Uterus (tissue), 4 donors: ENCODE data around the gene ERO1A. TPM values are rescaled to one million over a fixed set of nuclear protein-coding genes. Genes with fewer than 3 reads are reported as not detected.

ENCODE experiments used
- DNase-seq, 2 donors: peaks; one replicate each; pipeline ENCODE4 v3.0.0-alpha.2; 2019 to 2020
- H3K27ac ChIP-seq, 2 donors: fragments of 200-600 bp; sonication (generic); 1 replicate in 1 of 2; 2 replicates in 1 of 2; pipeline ENCODE4 v1.5.1; 2016 to 2018
- H3K27me3 ChIP-seq, 2 donors: fragments of 200-600 bp; sonication (generic); one replicate each; pipeline ENCODE4 v1.5.1; 2018 to 2019; ENCODE audit warnings: control low read depth in 1 of 2
- H3K36me3 ChIP-seq, 2 donors: fragments of 200-600 bp; sonication (generic); one replicate each; pipeline ENCODE4 v1.5.1; 2019; ENCODE audit warnings: control low read depth in 1 of 2
- H3K4me1 ChIP-seq, 2 donors: fragments of 200-600 bp; sonication (generic); one replicate each; pipeline ENCODE4 v1.5.1; 2018 to 2019; ENCODE audit warnings: control low read depth in 1 of 2
- H3K4me3 ChIP-seq, 2 donors: fragments of 200-600 bp; sonication (generic); 1 replicate in 1 of 2; 2 replicates in 1 of 2; pipeline ENCODE4 v1.5.1; 2018 to 2019; ENCODE audit warnings: mild to moderate bottlenecking in 1 of 2
- H3K9me3 ChIP-seq, 2 donors: fragments of 200-600 bp; sonication (generic); one replicate each; pipeline ENCODE4 v1.5.1; 2019; ENCODE audit warnings: control low read depth in 1 of 2
- POLR2A ChIP-seq, 2 donors: fragments of 450-650 bp; IDR thresholded peaks; one replicate each; pipeline ENCODE4 v1.6.1; 2016; ENCODE audit warnings: antibody characterized with exemption in 2 of 2, mild to moderate bottlenecking in 1 of 2, moderate library complexity in 1 of 2
- intact Hi-C: fragments of 100-400 bp; cut with DNase I; formaldehyde crosslinking; loops from one replicate; pipeline ENCODE4 v1.15.1; 2023; ENCODE audit warnings: low total_unique reads
- total RNA-seq, 4 donors: library from RNA; depleted of rRNA in 3 of 4; stranded (reverse); fragments of >200 nt in 3 of 4; gene quantifications; one replicate each; pipeline versions ENCODE4 v1.1.0 to v1.2.4, GENCODE V29; 2014 to 2023
- TF ChIP-seq, protein P1 (sequence below), 4 experiments: fragments of 200-600 bp in 2 of 4; fragments of 450-650 bp in 2 of 4; sonication (generic) in 2 of 4; IDR thresholded peaks; one replicate each; pipeline ENCODE4 v1.5.1; 2016 to 2019; ENCODE audit warnings: antibody characterized with exemption in 4 of 4, mild to moderate bottlenecking in 2 of 4, moderate library complexity in 1 of 4
- donor health status: DM: yes; HTN: yes; CAD: no.

Gene ERO1A
- total RNA-seq, 4 donors from 2014 or later = 21.3 to 38.2 (median 30.4) TPM

DNA sequence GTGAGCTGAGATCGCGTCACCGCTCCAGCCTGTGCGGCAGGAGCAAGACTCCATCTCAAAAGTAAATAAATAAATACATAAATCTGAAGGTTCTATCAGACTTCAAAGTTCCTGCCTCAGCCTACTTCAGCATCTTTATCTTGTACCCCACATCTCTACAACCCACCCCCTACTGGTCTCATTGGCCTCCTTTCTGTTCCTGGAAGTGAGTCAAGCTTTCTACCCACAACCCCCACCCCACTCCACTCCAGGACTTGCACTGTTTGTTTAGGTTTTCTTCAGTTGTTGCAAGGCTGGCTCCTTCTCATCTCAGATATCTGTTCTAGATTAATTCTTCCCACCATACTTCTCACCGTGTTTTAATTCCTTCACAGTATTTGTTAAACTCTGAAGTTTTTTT is 10.9 kb upstream of the ERO1A start:
- H3K36me3 ChIP-seq = no peaks in the 10 kb centered on the region
- H3K4me1 ChIP-seq = no peaks in the 10 kb centered on the region
- peak overlapping the region; percentile 87 for H3K27ac ChIP-seq
- H3K9me3 ChIP-seq = no peaks in the 10 kb centered on the region
- peak overlapping the region; percentile 63 to 74 for H3K4me3 ChIP-seq
- no peak for TF ChIP-seq POLR2A (IDR thresholded peaks at IDR 0.05)
- TF ChIP-seq, protein P1, sequence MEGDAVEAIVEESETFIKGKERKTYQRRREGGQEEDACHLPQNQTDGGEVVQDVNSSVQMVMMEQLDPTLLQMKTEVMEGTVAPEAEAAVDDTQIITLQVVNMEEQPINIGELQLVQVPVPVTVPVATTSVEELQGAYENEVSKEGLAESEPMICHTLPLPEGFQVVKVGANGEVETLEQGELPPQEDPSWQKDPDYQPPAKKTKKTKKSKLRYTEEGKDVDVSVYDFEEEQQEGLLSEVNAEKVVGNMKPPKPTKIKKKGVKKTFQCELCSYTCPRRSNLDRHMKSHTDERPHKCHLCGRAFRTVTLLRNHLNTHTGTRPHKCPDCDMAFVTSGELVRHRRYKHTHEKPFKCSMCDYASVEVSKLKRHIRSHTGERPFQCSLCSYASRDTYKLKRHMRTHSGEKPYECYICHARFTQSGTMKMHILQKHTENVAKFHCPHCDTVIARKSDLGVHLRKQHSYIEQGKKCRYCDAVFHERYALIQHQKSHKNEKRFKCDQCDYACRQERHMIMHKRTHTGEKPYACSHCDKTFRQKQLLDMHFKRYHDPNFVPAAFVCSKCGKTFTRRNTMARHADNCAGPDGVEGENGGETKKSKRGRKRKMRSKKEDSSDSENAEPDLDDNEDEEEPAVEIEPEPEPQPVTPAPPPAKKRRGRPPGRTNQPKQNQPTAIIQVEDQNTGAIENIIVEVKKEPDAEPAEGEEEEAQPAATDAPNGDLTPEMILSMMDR (IDR thresholded peaks at IDR 0.05) = no peak
- DNase-seq = no peak
- no peaks in the 10 kb centered on the region for H3K27me3 ChIP-seq
- intact Hi-C loops = no loop called here

- H3K4me3 ChIP-seq = no peak overlapping the region
- no peak for DNase-seq
- H3K27ac ChIP-seq = no peak overlapping the region
- no peaks in the 10 kb centered on the region for H3K27me3 ChIP-seq
- H3K4me1 ChIP-seq = no peaks in the 10 kb centered on the region
- TF ChIP-seq, protein P1 (IDR thresholded peaks at IDR 0.05) = no peak
- TF ChIP-seq POLR2A (IDR thresholded peaks at IDR 0.05) = no peak
- intact Hi-C loops = no loop called here
- H3K9me3 ChIP-seq = no peaks in the 10 kb centered on the region
- H3K36me3 ChIP-seq = no peaks in the 10 kb centered on the region
These were observed 8.3 kb upstream of the ERO1A start for GRCh38 chr14:52703664-52704063.

DNA sequence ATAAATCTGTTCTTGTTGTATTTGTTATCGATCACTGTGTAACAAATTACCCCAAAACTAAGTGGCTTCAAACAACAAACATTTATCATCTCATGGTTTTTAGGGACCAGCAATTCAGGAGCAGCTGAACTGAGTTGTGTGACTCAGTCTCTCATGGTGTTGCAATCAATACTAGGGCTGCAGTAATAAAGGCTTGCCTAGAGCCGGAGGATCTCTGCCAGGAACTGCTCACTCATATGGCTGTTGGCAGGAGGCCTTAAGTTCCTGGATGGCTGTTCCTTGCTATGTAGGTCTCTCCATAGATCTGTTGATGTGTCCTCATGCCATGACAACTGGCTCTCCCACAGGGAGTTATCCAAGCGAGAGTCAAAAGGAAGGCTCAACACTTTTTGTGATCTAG is 7.9 kb upstream of the ERO1A start:
- DNase-seq = no peak
- Histone ChIP-seq H3K4me1 (no peaks in the 10 kb centered on the region), H3K27ac (no peak overlapping the region), H3K36me3 (no peaks in the 10 kb centered on the region), H3K4me3 (no peak overlapping the region), H3K27me3 (no peaks in the 10 kb centered on the region), H3K9me3 (no peaks in the 10 kb centered on the region)
- intact Hi-C loops = no loop called here
- TF ChIP-seq, protein P1 (IDR thresholded peaks at IDR 0.05) = no peak
- TF ChIP-seq POLR2A (IDR thresholded peaks at IDR 0.05) = no peak

DNA sequence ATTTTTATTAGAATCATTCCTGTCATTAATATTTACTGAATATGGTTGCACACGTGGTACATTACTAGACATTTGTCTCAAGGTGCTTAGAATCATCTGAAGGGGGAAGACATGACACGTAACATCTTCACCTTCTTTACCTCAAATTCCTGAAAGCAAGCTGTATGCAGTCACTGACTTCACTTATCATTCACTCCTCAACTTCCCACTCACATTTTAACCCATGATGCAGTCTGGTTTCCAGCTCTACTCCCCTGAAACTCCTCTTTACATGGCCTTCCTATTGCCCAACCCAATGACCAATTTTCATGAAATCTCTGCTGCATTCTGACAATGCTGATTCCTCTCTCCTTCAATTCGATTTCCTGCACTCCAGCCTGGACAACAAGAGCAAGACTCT is 5.9 kb upstream of the ERO1A start:
- intact Hi-C loops = no loop called here
- no peak for TF ChIP-seq POLR2A (IDR thresholded peaks at IDR 0.05)
- TF ChIP-seq, protein P1 (IDR thresholded peaks at IDR 0.05) = no peak
- no peak for DNase-seq
- no peaks in the 10 kb centered on the region for H3K36me3 ChIP-seq
- H3K9me3 ChIP-seq = no peaks in the 10 kb centered on the region
- no peaks in the 10 kb centered on the region for H3K27me3 ChIP-seq
- no peak overlapping the region for H3K4me3 ChIP-seq
- no peaks in the 10 kb centered on the region for H3K4me1 ChIP-seq
- no peak overlapping the region for H3K27ac ChIP-seq

- Histone ChIP-seq H3K27me3 (no peaks in the 10 kb centered on the region), H3K27ac (no peak overlapping the region), H3K36me3 (no peaks in the 10 kb centered on the region), H3K9me3 (no peaks in the 10 kb centered on the region), H3K4me3 (no peak overlapping the region), H3K4me1 (no peaks in the 10 kb centered on the region)
- intact Hi-C loops = no loop called here
- DNase-seq = no peak
- TF ChIP-seq, protein P1 (IDR thresholded peaks at IDR 0.05) = no peak
- no peak for TF ChIP-seq POLR2A (IDR thresholded peaks at IDR 0.05)
These were observed 5.4 kb upstream of the ERO1A start for GRCh38 chr14:52700701-52701172.
